B cell (primary cell): ENCODE data around the gene XPO5. TPM values are rescaled to one million over a fixed set of nuclear protein-coding genes. Genes with fewer than 3 reads are reported as not detected.

Experiments
- ATAC-seq: fragments of 200-7000 bp; cut with Tn5 transposase; one replicate; pipeline ENCODE4 v1.10.0; 2021; ENCODE audit warnings: low read depth, mild to moderate bottlenecking, moderate number of reproducible peaks, moderate library complexity
- CTCF ChIA-PET: fragments of 350-600 bp; sonication (Branson Sonifier 250); formaldehyde crosslinking; loops from one replicate; lab custom pipeline; 2021; ENCODE audit warnings: antibody characterized with exemption, inconsistent platforms; lab: Charles Lee
- POLR2A ChIA-PET: fragments of 350-600 bp; sonication (Branson Sonifier 250); formaldehyde crosslinking; loops from one replicate; lab custom pipeline; 2021; ENCODE audit warnings: antibody characterized with exemption; lab: Charles Lee
- DNase-seq: peaks from one replicate; pipeline ENCODE4 v3.0.0; 2013
- H2AFZ ChIP-seq: 2 replicates; pipeline ENCODE4 v1.6.1; 2012; ENCODE audit warnings: mild to moderate bottlenecking, low read depth, low read length; ENCODE audit not compliant: insufficient read depth, poor library complexity, severe bottlenecking
- H3K27ac ChIP-seq, 2 donors: 1 replicate in 1 of 2; 2 replicates in 1 of 2; pipeline ENCODE4 v1.5.1; 2012 to 2013; ENCODE audit warnings: low read length in 2 of 2, mild to moderate bottlenecking in 2 of 2, moderate library complexity in 1 of 2
- H3K27me3 ChIP-seq, 4 experiments: fragments of 200-600 bp in 1 of 4; sonication (generic) in 1 of 4; replicated peaks in 1 of 4; 1 replicate in 2 of 4; 2 replicates in 2 of 4; pipeline versions ENCODE4 v1.6.1 to v1.7.0; 2013 to 2016; ENCODE audit warnings: low read length in 3 of 4, mild to moderate bottlenecking in 2 of 4, mixed read lengths in 1 of 4, moderate library complexity in 1 of 4; ENCODE audit not compliant: insufficient read depth in 4 of 4, control insufficient read depth in 3 of 4; ENCODE audit errors: control extremely low read depth in 1 of 4
- H3K36me3 ChIP-seq, 2 experiments: replicated peaks in 1 of 2; 1 replicate in 1 of 2; 2 replicates in 1 of 2; pipeline versions ENCODE4 v1.6.1 to v1.7.1; 2013; ENCODE audit warnings: low read length in 1 of 2; ENCODE audit not compliant: insufficient read depth in 2 of 2, control insufficient read depth in 1 of 2; ENCODE audit errors: control extremely low read depth in 1 of 2, extremely low read depth in 1 of 2
- H3K4me1 ChIP-seq, 2 donors: fragments of 200-600 bp in 1 of 2; sonication (generic) in 1 of 2; 1 replicate in 1 of 2; 2 replicates in 1 of 2; pipeline versions ENCODE4 v1.5.1 to v1.6.1; 2013 to 2017; ENCODE audit warnings: low read length in 2 of 2; ENCODE audit not compliant: control insufficient read depth in 2 of 2, insufficient read depth in 2 of 2
- H3K4me2 ChIP-seq: replicated peaks from 2 replicates; pipeline ENCODE3; 2012; ENCODE audit warnings: mild to moderate bottlenecking, low read depth, low read length; ENCODE audit not compliant: poor library complexity, severe bottlenecking
- H3K4me3 ChIP-seq, 5 experiments: fragments of 200-600 bp in 1 of 5; sonication (generic) in 1 of 5; 1 replicate in 3 of 5; 2 replicates in 2 of 5; pipeline versions ENCODE4 v1.5.1 to v1.7.0; 2011 to 2016; ENCODE audit warnings: low read length in 4 of 5, mild to moderate bottlenecking in 4 of 5, low read depth in 2 of 5, control low read depth in 1 of 5, moderate library complexity in 1 of 5; ENCODE audit not compliant: insufficient read depth in 1 of 5; ENCODE audit errors: control extremely low read depth in 1 of 5, extremely low read depth in 1 of 5
- H3K79me2 ChIP-seq: fragments of 200-600 bp; sonication (generic); one replicate; pipeline ENCODE4 v1.6.0; 2016; ENCODE audit warnings: low read length; ENCODE audit not compliant: control insufficient read depth, insufficient read depth
- H3K9ac ChIP-seq: fragments of 200-600 bp; sonication (generic); 2 replicates; pipeline ENCODE4 v1.6.1; 2017; ENCODE audit warnings: mild to moderate bottlenecking, low read length, moderate library complexity
- H3K9me3 ChIP-seq, 3 donors: one replicate each; pipeline versions ENCODE4 v1.6.1 to v1.7.1; 2013; ENCODE audit warnings: low read length in 2 of 3; ENCODE audit not compliant: control insufficient read depth in 2 of 3, insufficient read depth in 1 of 3; ENCODE audit errors: control extremely low read depth in 1 of 3
- H4K20me1 ChIP-seq: 2 replicates; pipeline ENCODE4 v1.6.0; 2012; ENCODE audit warnings: mild to moderate bottlenecking, low read length; ENCODE audit not compliant: insufficient read depth, control insufficient read depth, poor library complexity, severe bottlenecking
- H3K27ac Mint-ChIP-seq: one replicate; pipeline ENCODE4 v1.8.0; 2021; ENCODE audit warnings: mixed read lengths
- H3K27me3 Mint-ChIP-seq: one replicate; pipeline ENCODE4 v1.8.0; 2021; ENCODE audit warnings: mixed read lengths
- H3K4me1 Mint-ChIP-seq: one replicate; pipeline ENCODE4 v1.8.0; 2021; ENCODE audit warnings: mixed read lengths
- H3K4me3 Mint-ChIP-seq: one replicate; pipeline ENCODE4 v1.8.0; 2021; ENCODE audit warnings: mixed read lengths
- H3K9me3 Mint-ChIP-seq: one replicate; pipeline ENCODE4 v1.8.0; 2022; ENCODE audit warnings: mixed read lengths; ENCODE audit not compliant: insufficient read depth
- EZH2 ChIP-seq: IDR thresholded peaks from 2 replicates; pipeline ENCODE4 v1.6.1; 2012; ENCODE audit warnings: borderline replicate concordance, low read depth, mild to moderate bottlenecking, moderate library complexity, low read length; ENCODE audit not compliant: insufficient read depth, poor library complexity, severe bottlenecking
- WGBS: methylation state at CpG from one replicate; pipeline ENCODE4 v1.1.5; 2013; ENCODE audit warnings: missing lambda C conversion rate; ENCODE audit not compliant: insufficient coverage; 5-methylcytosine and 5-hydroxymethylcytosine counted together
- intact Hi-C: fragments of 100-400 bp; cut with micrococcal nuclease; formaldehyde crosslinking; loops from one replicate; pipeline ENCODE4 v1.10.0; 2022
- polyA plus RNA-seq: library from polyadenylated mRNA; depleted of rRNA; stranded (reverse); fragments of >200 nt; gene quantifications from 2 replicates; pipeline ENCODE4 v1.2.3, GENCODE V29; 2012
- total RNA-seq, 2 donors: library from RNA; stranded (reverse); fragments of 120-200 nt in 1 of 2; gene quantifications; 1 replicate in 1 of 2; 2 replicates in 1 of 2; pipeline versions ENCODE4 v1.2.3 to v1.2.4, GENCODE V29; 2013 to 2022
- TF ChIP-seq, protein P1 (sequence below): fragments of 200-600 bp; IDR thresholded peaks from one replicate; pipeline ENCODE4 v1.8.0; 2022; ENCODE audit warnings: antibody characterized with exemption, mild to moderate bottlenecking

XPO5 gene
- total and polyA plus RNA-seq, 2 donors (not counting 1 experiment from before 2014, with no cell fraction given): 14.4 to 45.7 TPM

DNA sequence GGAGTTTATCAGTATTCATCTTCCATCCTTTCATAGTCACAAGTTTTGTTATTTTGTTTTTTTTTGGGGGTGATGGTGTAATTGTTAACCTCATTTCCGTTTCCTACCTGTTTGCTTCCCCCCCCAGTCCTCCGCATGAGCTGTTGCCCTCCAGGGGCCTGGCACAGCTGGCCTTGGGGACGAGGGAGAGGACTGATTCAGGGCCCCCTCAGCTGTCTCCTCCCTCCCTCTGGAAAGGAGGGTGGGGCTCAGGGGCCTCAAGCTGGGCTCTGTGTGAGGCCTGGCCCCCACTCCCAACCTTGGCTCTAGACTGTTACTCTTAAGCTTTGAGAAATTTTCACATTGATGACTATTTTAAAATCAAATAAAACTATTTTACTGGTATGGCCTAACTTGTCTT lies 69.7 kb downstream of the XPO5 start:
- no peak overlapping the region for H3K27ac ChIP-seq
- H3K36me3 ChIP-seq: peaks cover 0 to 31% of the 10 kb centered on the region in 2 experiments
- Mint-ChIP-seq H3K27me3 (peaks cover 10% of the 10 kb centered on the region), H3K27ac (no peak overlapping the region), H3K4me3 (no peak overlapping the region), H3K4me1 (peaks cover 22% of the 10 kb centered on the region), H3K9me3 (no peaks in the 10 kb centered on the region)
- peaks cover 0 to 3% (median 0%) of the 10 kb centered on the region in 3 donors for H3K9me3 ChIP-seq
- ATAC-seq: no peak
- no CpG with 5 or more reads among the region's 3 CpGs for WGBS
- H3K4me3 ChIP-seq: no peak overlapping the region
- H3K27me3 ChIP-seq: peaks cover 0 to 20% (median 8%) of the 10 kb centered on the region in 4 experiments
- no peak for TF ChIP-seq EZH2
- TF ChIP-seq, protein P1, sequence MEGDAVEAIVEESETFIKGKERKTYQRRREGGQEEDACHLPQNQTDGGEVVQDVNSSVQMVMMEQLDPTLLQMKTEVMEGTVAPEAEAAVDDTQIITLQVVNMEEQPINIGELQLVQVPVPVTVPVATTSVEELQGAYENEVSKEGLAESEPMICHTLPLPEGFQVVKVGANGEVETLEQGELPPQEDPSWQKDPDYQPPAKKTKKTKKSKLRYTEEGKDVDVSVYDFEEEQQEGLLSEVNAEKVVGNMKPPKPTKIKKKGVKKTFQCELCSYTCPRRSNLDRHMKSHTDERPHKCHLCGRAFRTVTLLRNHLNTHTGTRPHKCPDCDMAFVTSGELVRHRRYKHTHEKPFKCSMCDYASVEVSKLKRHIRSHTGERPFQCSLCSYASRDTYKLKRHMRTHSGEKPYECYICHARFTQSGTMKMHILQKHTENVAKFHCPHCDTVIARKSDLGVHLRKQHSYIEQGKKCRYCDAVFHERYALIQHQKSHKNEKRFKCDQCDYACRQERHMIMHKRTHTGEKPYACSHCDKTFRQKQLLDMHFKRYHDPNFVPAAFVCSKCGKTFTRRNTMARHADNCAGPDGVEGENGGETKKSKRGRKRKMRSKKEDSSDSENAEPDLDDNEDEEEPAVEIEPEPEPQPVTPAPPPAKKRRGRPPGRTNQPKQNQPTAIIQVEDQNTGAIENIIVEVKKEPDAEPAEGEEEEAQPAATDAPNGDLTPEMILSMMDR: no peak
- intact Hi-C loops: loop anchor here (1.0 to 5.0 kb wide), 7 partner anchors 52 to 604 kb away; partner anchors contain the start of genes DNPH1 and SRF
- peaks cover 7% of the 10 kb centered on the region for H4K20me1 ChIP-seq
- H3K4me2 ChIP-seq: no peak overlapping the region
- peaks cover 4% of the 10 kb centered on the region for H3K79me2 ChIP-seq
- no peak overlapping the region for H2AFZ ChIP-seq
- peaks cover 21 to 26% of the 10 kb centered on the region in 2 donors for H3K4me1 ChIP-seq
- POLR2A ChIA-PET: interaction anchor here (1.1 kb wide), 1 partner anchor 29 kb away, joined by 3 read pairs; no protein-coding TSS in a partner anchor
- CTCF ChIA-PET: interaction anchor here (0.7 to 6.4 kb wide), 31 partner anchors 11 to 590 kb away, joined by 3 to 69 read pairs (median 3); partner anchors contain the start of genes DLK2, DNPH1, POLR1C and TJAP1
- H3K9ac ChIP-seq: no peak overlapping the region
- no peak for DNase-seq

DNA sequence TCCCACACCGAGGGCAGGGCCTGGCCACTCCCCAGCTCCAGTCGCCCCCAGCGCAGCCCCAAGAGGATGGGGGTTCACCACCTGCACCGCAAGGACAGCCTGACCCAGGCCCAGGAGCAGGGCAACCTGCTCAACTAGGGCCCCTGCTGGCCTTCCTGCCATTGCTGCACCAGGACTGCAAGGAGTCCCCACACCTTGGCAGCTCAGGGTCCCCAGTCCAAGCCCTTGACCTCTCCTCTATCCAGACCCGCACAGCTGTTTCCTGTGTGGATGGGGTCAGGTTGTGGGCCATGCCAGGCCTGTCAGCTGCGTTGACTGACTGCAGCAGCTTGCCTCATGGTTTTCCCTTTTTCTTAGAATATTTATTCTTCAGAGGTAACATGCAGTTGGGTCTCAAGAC lies 70.1 kb downstream of the XPO5 start:
- Mint-ChIP-seq H3K27ac (no peak overlapping the region), H3K27me3 (peaks cover 10% of the 10 kb centered on the region), H3K9me3 (no peaks in the 10 kb centered on the region), H3K4me1 (peaks cover 22% of the 10 kb centered on the region), H3K4me3 (no peak overlapping the region)
- Histone ChIP-seq H3K9ac (no peak overlapping the region), H4K20me1 (peaks cover 5% of the 10 kb centered on the region), H3K36me3 (peaks cover 0 to 31% of the 10 kb centered on the region in 2 experiments), H2AFZ (no peak overlapping the region), H3K27ac (no peak overlapping the region), H3K4me1 (peaks cover 20 to 24% of the 10 kb centered on the region in 2 donors), H3K4me3 (no peak overlapping the region), H3K4me2 (no peak overlapping the region), H3K27me3 (peaks cover 0 to 20% (median 8%) of the 10 kb centered on the region in 4 experiments), H3K79me2 (peaks cover 3% of the 10 kb centered on the region), H3K9me3 (peaks cover 0 to 3% (median 0%) of the 10 kb centered on the region in 3 donors)
- no peak for DNase-seq
- no peak for ATAC-seq
- intact Hi-C loops: loop anchor here (1.0 to 5.0 kb wide), 7 partner anchors 51 to 603 kb away; partner anchors contain the start of genes DNPH1 and SRF
- TF ChIP-seq, protein P1: no peak
- TF ChIP-seq EZH2: no peak
- CTCF ChIA-PET: interaction anchor here (0.7 to 6.4 kb wide), 24 partner anchors 11 to 590 kb away, joined by 3 to 69 read pairs (median 4); partner anchors contain the start of genes DLK2, DNPH1, POLR1C and TJAP1
- WGBS: 96% methylated on average over 4 of the region's 6 CpGs
- POLR2A ChIA-PET: interaction anchor here (1.1 kb wide), 1 partner anchor 29 kb away, joined by 3 read pairs; no protein-coding TSS in a partner anchor
